Embryonic facial prominence (tissue), 1 donor: ENCODE data around the gene DSCAM.
A peak's percentile ranks its signal among the peaks of the same experiment; 100 is the strongest.
"Not testable (repeated sequence)": the region's sequence is repeated elsewhere in the genome, so short reads cannot be mapped to it uniquely, and the experiment has no call there.

Experiments
- DNase-seq: peaks from one replicate; pipeline ENCODE4 v3.0.0-alpha.2; 2016; ENCODE audit errors: extremely low spot score

The DSCAM gene

DNA sequence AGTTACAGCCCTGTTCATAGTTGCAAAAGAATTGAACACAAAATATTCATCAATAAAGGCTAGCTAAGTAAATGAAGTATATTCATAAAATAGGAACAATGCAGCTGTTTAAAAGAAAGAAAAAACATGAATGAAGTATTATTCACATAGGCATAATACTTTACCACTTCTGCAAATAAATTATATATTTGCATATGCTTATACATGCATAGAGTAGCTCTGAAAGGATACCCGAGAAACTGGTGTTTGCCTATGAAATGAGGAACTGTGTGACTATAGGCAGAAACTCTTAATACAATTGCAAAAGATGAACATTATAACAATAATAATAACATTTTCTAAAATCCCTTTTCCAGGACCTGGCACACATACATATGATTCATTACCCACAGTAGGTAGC is 385.9 kb downstream of the DSCAM start:
- no peak for DNase-seq

- no peak for DNase-seq
Measured at GRCh38 chr21:40457741-40458140, 389.2 kb downstream of the DSCAM start.

GRCh38 chr21:40454057-40454456 is 392.9 kb downstream of the DSCAM start:
- no peak for DNase-seq

DNA sequence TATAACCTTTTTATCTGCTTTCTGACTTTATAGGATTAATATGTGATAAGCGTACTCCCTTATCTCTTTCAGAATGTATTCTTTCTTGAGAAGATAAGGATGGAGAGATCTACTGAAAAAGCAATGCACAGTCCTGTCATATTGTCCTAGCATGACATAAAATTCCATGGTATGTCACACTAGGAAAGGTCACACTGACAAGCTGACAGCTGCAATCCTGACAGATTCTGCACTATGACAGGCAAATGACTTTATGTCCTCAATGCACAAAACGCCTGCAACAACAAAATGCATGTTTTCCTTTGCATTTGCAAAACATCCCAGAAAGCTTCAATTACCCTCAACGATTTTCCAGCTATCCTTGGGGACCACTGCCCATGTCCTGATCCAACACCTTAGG is 393.8 kb downstream of the DSCAM start:
- DNase-seq = no peak

GRCh38 chr21:40452548-40452947 is 394.4 kb downstream of the DSCAM start:
- DNase-seq = no peak

DNA sequence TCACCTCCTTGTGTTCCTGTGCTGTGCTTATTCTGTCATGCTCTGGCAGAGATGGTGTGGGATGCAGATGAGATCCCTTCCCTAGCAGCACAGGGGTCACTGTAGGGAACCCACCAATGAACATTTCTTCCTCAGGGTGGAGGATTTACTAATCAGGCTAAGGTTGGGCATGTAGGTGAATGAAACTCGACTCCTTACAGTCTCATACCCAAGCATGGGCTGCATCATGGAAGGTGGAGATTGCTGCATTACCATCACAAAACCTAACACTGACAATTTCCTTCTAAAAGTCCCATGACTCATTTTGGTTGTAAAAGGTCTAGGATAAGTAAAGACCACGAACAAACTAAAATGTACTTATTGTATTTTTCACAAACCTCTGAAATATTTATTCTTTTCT is 399.9 kb downstream of the DSCAM start:
- DNase-seq = no peak

GRCh38 chr21:40445349-40445921 is 401.5 kb downstream of the DSCAM start:
- no peak for DNase-seq

- DNase-seq = not testable (repeated sequence)
Measured at GRCh38 chr21:40439581-40439980, 407.4 kb downstream of the DSCAM start.

DNA sequence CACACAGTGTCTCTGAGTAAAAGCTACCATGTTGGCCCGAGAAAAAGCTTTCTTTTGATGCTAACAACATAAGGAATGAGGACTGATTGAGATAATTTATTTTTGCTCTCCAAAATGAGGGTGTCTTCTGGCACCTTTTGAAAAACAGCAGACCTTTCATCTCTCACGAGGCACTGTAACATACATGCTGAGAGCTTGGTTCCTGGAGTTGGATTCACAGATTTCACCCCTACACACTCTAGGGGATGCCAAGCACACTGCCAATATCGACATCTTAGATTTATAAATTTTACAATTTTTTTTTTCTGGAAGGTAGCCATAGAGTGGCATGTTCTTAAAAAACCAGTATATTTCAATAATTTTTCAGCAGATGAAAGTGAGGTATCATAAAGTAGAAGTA is 408.3 kb downstream of the DSCAM start:
- no peak for DNase-seq

DNA sequence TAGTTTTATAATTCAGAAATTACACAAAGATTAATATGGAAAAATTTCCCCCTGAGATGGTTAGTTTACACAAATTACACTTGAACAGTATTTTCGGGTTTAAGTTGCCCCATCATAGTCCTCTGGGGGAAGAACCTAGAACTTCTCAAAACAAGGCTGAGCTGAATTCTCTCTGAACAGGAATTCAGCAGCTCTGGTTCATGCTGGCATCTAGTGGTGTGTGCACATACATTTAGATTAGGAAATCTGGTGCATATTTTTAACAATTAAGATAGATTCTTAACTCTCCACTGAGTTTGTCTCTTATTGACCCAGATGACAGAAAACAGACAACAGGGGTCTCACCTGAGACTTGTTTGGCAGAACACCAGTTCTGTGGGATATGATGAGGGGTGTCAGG is 410.7 kb downstream of the DSCAM start:
- no peak for DNase-seq

GRCh38 chr21:40433538-40433937 is 413.4 kb downstream of the DSCAM start:
- DNase-seq = no peak

- DNase-seq = no peak
Measured at GRCh38 chr21:40425981-40426380, 421.0 kb downstream of the DSCAM start.

GRCh38 chr21:40422896-40423635 is 423.9 kb downstream of the DSCAM start:
- DNase-seq = no peak

DNA sequence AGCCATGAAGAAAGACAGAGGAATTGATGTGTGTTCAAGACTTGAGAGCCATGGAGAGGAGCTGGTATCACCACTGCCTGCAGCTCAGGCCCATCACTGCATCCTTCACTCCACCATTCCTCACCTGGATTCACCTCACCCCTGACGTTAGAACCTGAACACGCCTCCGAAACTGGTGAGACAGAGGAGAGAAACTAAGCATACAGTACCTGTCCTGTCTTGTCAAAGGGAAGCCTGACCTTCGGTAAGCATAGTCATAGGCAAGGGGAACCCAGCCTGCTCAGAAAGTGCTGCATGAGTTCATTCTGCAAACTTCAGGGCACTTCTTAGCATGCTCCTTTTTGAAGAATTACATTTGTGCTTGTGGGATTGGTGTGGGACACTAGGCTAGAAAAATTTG is 425.8 kb downstream of the DSCAM start:
- no peak for DNase-seq

DNA sequence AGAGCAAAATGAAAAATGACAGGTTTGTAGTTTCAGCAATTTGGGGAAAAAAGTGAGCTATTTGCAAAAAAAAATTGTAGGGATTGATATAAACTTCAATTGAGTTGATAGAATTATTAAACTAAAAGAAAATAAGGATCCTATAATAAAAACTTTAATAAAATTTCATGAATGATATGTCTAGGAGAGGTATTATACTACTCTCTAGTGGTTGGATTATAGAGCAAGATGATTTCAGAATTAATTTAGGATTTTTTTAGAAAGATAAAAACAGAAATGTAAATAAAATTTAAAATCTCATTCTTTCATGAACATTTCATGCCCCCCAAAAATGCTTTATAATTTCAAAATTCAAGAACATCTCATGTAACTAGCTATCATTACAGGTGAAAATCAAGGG is 430.4 kb downstream of the DSCAM start:
- DNase-seq = no peak

DNA sequence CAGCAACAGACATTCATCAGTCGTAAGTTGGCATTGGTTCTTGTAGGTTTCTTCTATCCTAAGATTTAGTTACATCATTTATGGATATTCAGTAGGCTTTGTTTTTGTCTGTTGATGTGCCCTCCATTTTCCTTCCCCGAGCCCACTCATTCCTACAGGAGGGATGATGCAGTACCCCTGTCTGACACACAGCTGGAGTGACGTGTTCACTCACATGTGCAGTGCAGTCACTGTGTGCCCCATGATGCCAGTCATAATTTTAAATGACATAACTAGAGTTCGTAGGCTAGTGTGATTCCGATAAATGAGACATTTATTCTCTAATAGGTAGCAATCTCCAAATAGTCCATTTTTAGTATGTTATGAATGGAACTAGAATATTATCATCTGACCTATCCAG is 438.4 kb downstream of the DSCAM start:
- no peak for DNase-seq

- DNase-seq = peak; percentile 76
Measured at GRCh38 chr21:40404396-40404800, 442.6 kb downstream of the DSCAM start.

- DNase-seq = no peak
Measured at GRCh38 chr21:40402884-40403582, 443.9 kb downstream of the DSCAM start.

- no peak for DNase-seq
Measured at GRCh38 chr21:40395732-40396131, 451.2 kb downstream of the DSCAM start.

GRCh38 chr21:40393066-40393465 is 453.9 kb downstream of the DSCAM start:
- DNase-seq = no peak

- DNase-seq = no peak
Measured at GRCh38 chr21:40388046-40388445, 458.9 kb downstream of the DSCAM start.

DNA sequence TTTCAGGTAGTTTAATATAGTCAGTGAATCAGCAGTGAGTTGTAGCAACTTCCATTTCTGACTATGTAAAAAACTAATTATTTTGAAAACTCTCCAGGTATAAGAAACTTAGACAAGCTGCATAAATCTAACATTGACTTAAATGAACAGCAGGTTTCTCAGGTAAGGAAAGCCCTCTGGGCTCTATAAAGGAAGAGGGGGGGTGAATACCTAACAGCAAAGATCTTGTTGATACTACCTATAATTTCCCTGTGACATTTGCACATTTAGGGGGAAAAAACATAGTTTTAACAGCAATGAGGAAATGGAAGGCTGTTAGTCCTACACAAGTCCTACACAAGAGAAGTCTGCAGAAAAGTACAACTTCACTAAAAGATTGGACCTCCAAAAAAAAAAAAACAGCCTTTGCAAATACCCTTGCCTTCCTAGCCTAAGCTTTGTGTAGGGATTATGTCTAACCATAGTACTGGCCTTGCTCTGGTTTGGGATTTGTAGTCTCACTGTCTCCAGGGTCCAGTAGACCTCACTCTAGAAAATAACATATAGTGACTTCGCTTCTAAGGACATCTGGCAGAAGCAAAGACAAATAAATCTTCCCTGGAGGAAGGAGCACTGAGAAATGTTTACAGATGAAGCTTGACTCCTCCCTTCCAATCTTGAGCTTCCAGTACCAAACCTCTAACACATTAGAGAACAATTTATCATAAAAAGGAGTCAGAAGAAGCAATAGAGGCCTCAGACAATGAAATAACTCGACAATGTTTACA is 459.8 kb downstream of the DSCAM start:
- DNase-seq = no peak
